AG10803 (cell line): ENCODE results near the gene SKIC8.
"Not testable (repeated sequence)": the region's sequence is repeated elsewhere in the genome, so short reads cannot be mapped to it uniquely, and the experiment has no call there.

Source experiments
- DNase-seq: peaks from one replicate; pipeline ENCODE4 v3.0.0; 2010; ENCODE audit warnings: low read depth
- H3K4me3 ChIP-seq: 2 replicates; pipeline ENCODE4 v1.5.1; 2011; ENCODE audit warnings: mild to moderate bottlenecking, low read length, control low read depth
- CTCF ChIP-seq: conservative IDR thresholded peaks from 2 replicates; pipeline ENCODE4 v1.5.1; 2011; ENCODE audit warnings: mild to moderate bottlenecking, low read length, control low read depth, inconsistent platforms

SKIC8 gene

GRCh38 chr15:78257681-78258080 is 41.7 kb downstream of the SKIC8 start:
- DNase-seq, result no peak
- no peak overlapping the region for H3K4me3 ChIP-seq
- TF ChIP-seq CTCF, result no peak

GRCh38 chr15:78256044-78256437 is 43.4 kb downstream of the SKIC8 start:
- no peak for TF ChIP-seq CTCF

GRCh38 chr15:78255421-78256043 is 43.9 kb downstream of the SKIC8 start:
- H3K4me3 ChIP-seq, result no peak overlapping the region
- DNase-seq, result no peak
- no peak for TF ChIP-seq CTCF

More at GRCh38 chr15:78256044-78256437, 43.4 kb downstream of the SKIC8 start:
- DNase-seq, result no peak
- no peak overlapping the region for H3K4me3 ChIP-seq

- TF ChIP-seq CTCF, result no peak
- DNase-seq, result no peak
- no peak overlapping the region for H3K4me3 ChIP-seq
These were observed 48.3 kb downstream of the SKIC8 start for GRCh38 chr15:78251136-78251535.

GRCh38 chr15:78249131-78249530 is 50.3 kb downstream of the SKIC8 start:
- H3K4me3 ChIP-seq, result no peak overlapping the region
- TF ChIP-seq CTCF, result no peak
- DNase-seq, result no peak

GRCh38 chr15:78247911-78248310 is 51.5 kb downstream of the SKIC8 start:
- no peak overlapping the region for H3K4me3 ChIP-seq
- TF ChIP-seq CTCF, result no peak
- no peak for DNase-seq

- not testable (repeated sequence) for DNase-seq, H3K4me3 ChIP-seq
These were observed 53.3 kb downstream of the SKIC8 start for GRCh38 chr15:78245976-78246620.

GRCh38 chr15:78245392-78245791 is 54.0 kb downstream of the SKIC8 start:
- not testable (repeated sequence) for DNase-seq

More at GRCh38 chr15:78245392-78245791, 54.0 kb downstream of the SKIC8 start:
- H3K4me3 ChIP-seq, result not testable (repeated sequence)
